Measurements from ENCODE around the gene SPRY1. TPM values are rescaled to one million over a fixed set of nuclear protein-coding genes. Genes with fewer than 3 reads are reported as not detected.

Gene SPRY1
- total and polyA plus RNA-seq, 9 of the 15 experiments (the other 6 are each of a cell fraction or from before 2014, with no cell fraction given): 0.18 to 1.9 (median 0.45) TPM; not detected in 1

DNA sequence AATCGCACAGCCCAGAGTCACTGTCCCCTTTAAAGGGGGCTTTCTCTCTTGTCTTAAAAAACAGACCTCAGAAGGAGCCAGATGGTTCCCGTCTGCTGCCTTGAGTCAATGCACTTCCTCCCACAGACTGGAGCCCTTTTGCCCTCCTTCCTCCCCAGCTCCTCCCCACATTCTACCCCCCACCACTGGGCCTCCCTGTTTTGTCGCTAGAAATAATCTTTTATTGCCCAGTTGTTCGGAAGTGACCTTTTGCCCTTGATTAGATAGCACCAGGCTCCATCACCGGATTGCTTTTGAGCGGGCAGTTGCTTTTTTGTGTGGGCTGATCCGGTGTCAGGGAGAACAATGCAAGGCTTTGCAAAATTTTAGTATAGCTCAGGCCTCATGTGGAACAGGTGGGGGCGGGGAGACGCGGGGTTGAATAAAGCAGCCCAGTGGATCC lies 47.7 kb downstream of the SPRY1 start (continued):
- TF ChIP-seq ZNF507 (tag; conservative IDR thresholded peaks at IDR 0.05): no peak
- no peak for TF ChIP-seq BHLHE40 (IDR thresholded peaks at IDR 0.05; ENCODE audit: low read length)
- TF ChIP-seq, protein P1, sequence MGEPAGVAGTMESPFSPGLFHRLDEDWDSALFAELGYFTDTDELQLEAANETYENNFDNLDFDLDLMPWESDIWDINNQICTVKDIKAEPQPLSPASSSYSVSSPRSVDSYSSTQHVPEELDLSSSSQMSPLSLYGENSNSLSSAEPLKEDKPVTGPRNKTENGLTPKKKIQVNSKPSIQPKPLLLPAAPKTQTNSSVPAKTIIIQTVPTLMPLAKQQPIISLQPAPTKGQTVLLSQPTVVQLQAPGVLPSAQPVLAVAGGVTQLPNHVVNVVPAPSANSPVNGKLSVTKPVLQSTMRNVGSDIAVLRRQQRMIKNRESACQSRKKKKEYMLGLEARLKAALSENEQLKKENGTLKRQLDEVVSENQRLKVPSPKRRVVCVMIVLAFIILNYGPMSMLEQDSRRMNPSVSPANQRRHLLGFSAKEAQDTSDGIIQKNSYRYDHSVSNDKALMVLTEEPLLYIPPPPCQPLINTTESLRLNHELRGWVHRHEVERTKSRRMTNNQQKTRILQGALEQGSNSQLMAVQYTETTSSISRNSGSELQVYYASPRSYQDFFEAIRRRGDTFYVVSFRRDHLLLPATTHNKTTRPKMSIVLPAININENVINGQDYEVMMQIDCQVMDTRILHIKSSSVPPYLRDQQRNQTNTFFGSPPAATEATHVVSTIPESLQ (CRISPR knock-in tag; IDR thresholded peaks at IDR 0.05): no peak
- no peak for TF ChIP-seq SMC3 (conservative IDR thresholded peaks at IDR 0.05; ENCODE audit: insufficient read depth, low read depth, low read length)
- TF ChIP-seq ILK (tag; IDR thresholded peaks at IDR 0.05; ENCODE audit: borderline replicate concordance, low read depth): no peak
- peak; percentile 74 for TF ChIP-seq ARID1B (IDR thresholded peaks at IDR 0.05)
- peak in 1 of 3 experiments; percentile 22 for TF ChIP-seq YY1 (IDR thresholded peaks at IDR 0.05; ENCODE audit: borderline replicate concordance in 1 of 3, control insufficient read depth in 1 of 3, extremely low read depth in 1 of 3, insufficient read depth in 3 of 3, insufficient read length in 1 of 3, insufficient replicate concordance in 2 of 3, low read depth in 1 of 3, low read length in 2 of 3)
- TF ChIP-seq, protein P2, sequence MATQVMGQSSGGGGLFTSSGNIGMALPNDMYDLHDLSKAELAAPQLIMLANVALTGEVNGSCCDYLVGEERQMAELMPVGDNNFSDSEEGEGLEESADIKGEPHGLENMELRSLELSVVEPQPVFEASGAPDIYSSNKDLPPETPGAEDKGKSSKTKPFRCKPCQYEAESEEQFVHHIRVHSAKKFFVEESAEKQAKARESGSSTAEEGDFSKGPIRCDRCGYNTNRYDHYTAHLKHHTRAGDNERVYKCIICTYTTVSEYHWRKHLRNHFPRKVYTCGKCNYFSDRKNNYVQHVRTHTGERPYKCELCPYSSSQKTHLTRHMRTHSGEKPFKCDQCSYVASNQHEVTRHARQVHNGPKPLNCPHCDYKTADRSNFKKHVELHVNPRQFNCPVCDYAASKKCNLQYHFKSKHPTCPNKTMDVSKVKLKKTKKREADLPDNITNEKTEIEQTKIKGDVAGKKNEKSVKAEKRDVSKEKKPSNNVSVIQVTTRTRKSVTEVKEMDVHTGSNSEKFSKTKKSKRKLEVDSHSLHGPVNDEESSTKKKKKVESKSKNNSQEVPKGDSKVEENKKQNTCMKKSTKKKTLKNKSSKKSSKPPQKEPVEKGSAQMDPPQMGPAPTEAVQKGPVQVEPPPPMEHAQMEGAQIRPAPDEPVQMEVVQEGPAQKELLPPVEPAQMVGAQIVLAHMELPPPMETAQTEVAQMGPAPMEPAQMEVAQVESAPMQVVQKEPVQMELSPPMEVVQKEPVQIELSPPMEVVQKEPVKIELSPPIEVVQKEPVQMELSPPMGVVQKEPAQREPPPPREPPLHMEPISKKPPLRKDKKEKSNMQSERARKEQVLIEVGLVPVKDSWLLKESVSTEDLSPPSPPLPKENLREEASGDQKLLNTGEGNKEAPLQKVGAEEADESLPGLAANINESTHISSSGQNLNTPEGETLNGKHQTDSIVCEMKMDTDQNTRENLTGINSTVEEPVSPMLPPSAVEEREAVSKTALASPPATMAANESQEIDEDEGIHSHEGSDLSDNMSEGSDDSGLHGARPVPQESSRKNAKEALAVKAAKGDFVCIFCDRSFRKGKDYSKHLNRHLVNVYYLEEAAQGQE (IDR thresholded peaks at IDR 0.05; ENCODE audit: borderline replicate concordance): no peak
- TF ChIP-seq, protein P2 (CRISPR knock-in tag; IDR thresholded peaks at IDR 0.05; ENCODE audit: low read depth): no peak
- no peak for TF ChIP-seq CTCF (IDR thresholded peaks at IDR 0.05 in 2 of 3, conservative IDR thresholded peaks at IDR 0.05 in 1 of 3; ENCODE audit: insufficient read depth in 2 of 3, low read depth in 1 of 3, low read length in 3 of 3)
- no peak for TF ChIP-seq JUNB (CRISPR knock-in tag; conservative IDR thresholded peaks at IDR 0.05)
- TF ChIP-seq ZBTB49 (CRISPR knock-in tag; IDR thresholded peaks at IDR 0.05; ENCODE audit: borderline replicate concordance): no peak
- no peak for TF ChIP-seq CBX5 (IDR thresholded peaks at IDR 0.05; ENCODE audit: borderline replicate concordance, low read depth)

Measured in K562 (cell line).